B cell (primary cell): ENCODE results near the gene CTXND2. TPM values are rescaled to one million over a fixed set of nuclear protein-coding genes. Genes with fewer than 3 reads are reported as not detected.

Experiments
- ATAC-seq: fragments of 200-7000 bp; cut with Tn5 transposase; one replicate; pipeline ENCODE4 v1.10.0; 2021; ENCODE audit warnings: low read depth, mild to moderate bottlenecking, moderate number of reproducible peaks, moderate library complexity
- CTCF ChIA-PET: fragments of 350-600 bp; sonication (Branson Sonifier 250); formaldehyde crosslinking; loops from one replicate; lab custom pipeline; 2021; ENCODE audit warnings: antibody characterized with exemption, inconsistent platforms; lab: Charles Lee
- POLR2A ChIA-PET: fragments of 350-600 bp; sonication (Branson Sonifier 250); formaldehyde crosslinking; loops from one replicate; lab custom pipeline; 2021; ENCODE audit warnings: antibody characterized with exemption; lab: Charles Lee
- DNase-seq: peaks from one replicate; pipeline ENCODE4 v3.0.0; 2013
- H2AFZ ChIP-seq: 2 replicates; pipeline ENCODE4 v1.6.1; 2012; ENCODE audit warnings: mild to moderate bottlenecking, low read depth, low read length; ENCODE audit not compliant: insufficient read depth, poor library complexity, severe bottlenecking
- H3K27ac ChIP-seq, 2 donors: 1 replicate in 1 of 2; 2 replicates in 1 of 2; pipeline ENCODE4 v1.5.1; 2012 to 2013; ENCODE audit warnings: low read length in 2 of 2, mild to moderate bottlenecking in 2 of 2, moderate library complexity in 1 of 2
- H3K27me3 ChIP-seq, 4 experiments: fragments of 200-600 bp in 1 of 4; sonication (generic) in 1 of 4; replicated peaks in 1 of 4; 1 replicate in 2 of 4; 2 replicates in 2 of 4; pipeline versions ENCODE4 v1.6.1 to v1.7.0; 2013 to 2016; ENCODE audit warnings: low read length in 3 of 4, mild to moderate bottlenecking in 2 of 4, mixed read lengths in 1 of 4, moderate library complexity in 1 of 4; ENCODE audit not compliant: insufficient read depth in 4 of 4, control insufficient read depth in 3 of 4; ENCODE audit errors: control extremely low read depth in 1 of 4
- H3K36me3 ChIP-seq, 2 experiments: replicated peaks in 1 of 2; 1 replicate in 1 of 2; 2 replicates in 1 of 2; pipeline versions ENCODE4 v1.6.1 to v1.7.1; 2013; ENCODE audit warnings: low read length in 1 of 2; ENCODE audit not compliant: insufficient read depth in 2 of 2, control insufficient read depth in 1 of 2; ENCODE audit errors: control extremely low read depth in 1 of 2, extremely low read depth in 1 of 2
- H3K4me1 ChIP-seq, 2 donors: fragments of 200-600 bp in 1 of 2; sonication (generic) in 1 of 2; 1 replicate in 1 of 2; 2 replicates in 1 of 2; pipeline versions ENCODE4 v1.5.1 to v1.6.1; 2013 to 2017; ENCODE audit warnings: low read length in 2 of 2; ENCODE audit not compliant: control insufficient read depth in 2 of 2, insufficient read depth in 2 of 2
- H3K4me2 ChIP-seq: replicated peaks from 2 replicates; pipeline ENCODE3; 2012; ENCODE audit warnings: mild to moderate bottlenecking, low read depth, low read length; ENCODE audit not compliant: poor library complexity, severe bottlenecking
- H3K4me3 ChIP-seq, 5 experiments: fragments of 200-600 bp in 1 of 5; sonication (generic) in 1 of 5; 1 replicate in 3 of 5; 2 replicates in 2 of 5; pipeline versions ENCODE4 v1.5.1 to v1.7.0; 2011 to 2016; ENCODE audit warnings: low read length in 4 of 5, mild to moderate bottlenecking in 4 of 5, low read depth in 2 of 5, control low read depth in 1 of 5, moderate library complexity in 1 of 5; ENCODE audit not compliant: insufficient read depth in 1 of 5; ENCODE audit errors: control extremely low read depth in 1 of 5, extremely low read depth in 1 of 5
- H3K79me2 ChIP-seq: fragments of 200-600 bp; sonication (generic); one replicate; pipeline ENCODE4 v1.6.0; 2016; ENCODE audit warnings: low read length; ENCODE audit not compliant: control insufficient read depth, insufficient read depth
- H3K9ac ChIP-seq: fragments of 200-600 bp; sonication (generic); 2 replicates; pipeline ENCODE4 v1.6.1; 2017; ENCODE audit warnings: mild to moderate bottlenecking, low read length, moderate library complexity
- H3K9me3 ChIP-seq, 3 donors: one replicate each; pipeline versions ENCODE4 v1.6.1 to v1.7.1; 2013; ENCODE audit warnings: low read length in 2 of 3; ENCODE audit not compliant: control insufficient read depth in 2 of 3, insufficient read depth in 1 of 3; ENCODE audit errors: control extremely low read depth in 1 of 3
- H4K20me1 ChIP-seq: 2 replicates; pipeline ENCODE4 v1.6.0; 2012; ENCODE audit warnings: mild to moderate bottlenecking, low read length; ENCODE audit not compliant: insufficient read depth, control insufficient read depth, poor library complexity, severe bottlenecking
- H3K27ac Mint-ChIP-seq: one replicate; pipeline ENCODE4 v1.8.0; 2021; ENCODE audit warnings: mixed read lengths
- H3K27me3 Mint-ChIP-seq: one replicate; pipeline ENCODE4 v1.8.0; 2021; ENCODE audit warnings: mixed read lengths
- H3K4me1 Mint-ChIP-seq: one replicate; pipeline ENCODE4 v1.8.0; 2021; ENCODE audit warnings: mixed read lengths
- H3K4me3 Mint-ChIP-seq: one replicate; pipeline ENCODE4 v1.8.0; 2021; ENCODE audit warnings: mixed read lengths
- H3K9me3 Mint-ChIP-seq: one replicate; pipeline ENCODE4 v1.8.0; 2022; ENCODE audit warnings: mixed read lengths; ENCODE audit not compliant: insufficient read depth
- EZH2 ChIP-seq: IDR thresholded peaks from 2 replicates; pipeline ENCODE4 v1.6.1; 2012; ENCODE audit warnings: borderline replicate concordance, low read depth, mild to moderate bottlenecking, moderate library complexity, low read length; ENCODE audit not compliant: insufficient read depth, poor library complexity, severe bottlenecking
- WGBS: methylation state at CpG from one replicate; pipeline ENCODE4 v1.1.5; 2013; ENCODE audit warnings: missing lambda C conversion rate; ENCODE audit not compliant: insufficient coverage; 5-methylcytosine and 5-hydroxymethylcytosine counted together
- intact Hi-C: fragments of 100-400 bp; cut with micrococcal nuclease; formaldehyde crosslinking; loops from one replicate; pipeline ENCODE4 v1.10.0; 2022
- polyA plus RNA-seq: library from polyadenylated mRNA; depleted of rRNA; stranded (reverse); fragments of >200 nt; gene quantifications from 2 replicates; pipeline ENCODE4 v1.2.3, GENCODE V29; 2012
- total RNA-seq, 2 donors: library from RNA; stranded (reverse); fragments of 120-200 nt in 1 of 2; gene quantifications; 1 replicate in 1 of 2; 2 replicates in 1 of 2; pipeline versions ENCODE4 v1.2.3 to v1.2.4, GENCODE V29; 2013 to 2022
- TF ChIP-seq, protein P1 (sequence below): fragments of 200-600 bp; IDR thresholded peaks from one replicate; pipeline ENCODE4 v1.8.0; 2022; ENCODE audit warnings: antibody characterized with exemption, mild to moderate bottlenecking

CTXND2 gene
- total and polyA plus RNA-seq, 2 donors (not counting 1 experiment from before 2014, with no cell fraction given) = not detected

- ATAC-seq (peak; percentile 93), DNase-seq (peak; percentile 97)
- Histone ChIP-seq H3K4me3 (peak within 1 kb of the TSS; percentile 82 to 96 (median 90)), H3K4me1 (peaks cover 17 to 19% of the 10 kb centered on the region in 2 donors), H3K9me3 (peaks cover 0 to 8% (median 0%) of the 10 kb centered on the region in 3 donors), H2AFZ (peak within 1 kb of the TSS; percentile 91), H3K27ac (peak within 1 kb of the TSS; percentile 93 to 96), H3K79me2 (peaks cover 34% of the 10 kb centered on the region), H3K4me2 (peak within 1 kb of the TSS; percentile 85), H4K20me1 (no peaks in the 10 kb centered on the region), H3K27me3 (no peaks in the 10 kb centered on the region), H3K36me3 (peaks cover 11 to 30% of the 10 kb centered on the region in 2 experiments), H3K9ac (peak within 1 kb of the TSS; percentile 98)
- no peaks in the 10 kb centered on the region for H3K9me3 Mint-ChIP-seq
- H3K27ac Mint-ChIP-seq = peak within 1 kb of the TSS; percentile 98
- no peaks in the 10 kb centered on the region for H3K27me3 Mint-ChIP-seq
- H3K4me1 Mint-ChIP-seq = peaks cover 31% of the 10 kb centered on the region
- CTCF ChIA-PET = interaction anchor here (0.8 to 1.4 kb wide), 5 partner anchors 36 to 460 kb away, joined by 3 to 4 read pairs (median 3); partner anchors contain the start of gene ARNT
- TF ChIP-seq EZH2 = no peak
- TF ChIP-seq, protein P1, sequence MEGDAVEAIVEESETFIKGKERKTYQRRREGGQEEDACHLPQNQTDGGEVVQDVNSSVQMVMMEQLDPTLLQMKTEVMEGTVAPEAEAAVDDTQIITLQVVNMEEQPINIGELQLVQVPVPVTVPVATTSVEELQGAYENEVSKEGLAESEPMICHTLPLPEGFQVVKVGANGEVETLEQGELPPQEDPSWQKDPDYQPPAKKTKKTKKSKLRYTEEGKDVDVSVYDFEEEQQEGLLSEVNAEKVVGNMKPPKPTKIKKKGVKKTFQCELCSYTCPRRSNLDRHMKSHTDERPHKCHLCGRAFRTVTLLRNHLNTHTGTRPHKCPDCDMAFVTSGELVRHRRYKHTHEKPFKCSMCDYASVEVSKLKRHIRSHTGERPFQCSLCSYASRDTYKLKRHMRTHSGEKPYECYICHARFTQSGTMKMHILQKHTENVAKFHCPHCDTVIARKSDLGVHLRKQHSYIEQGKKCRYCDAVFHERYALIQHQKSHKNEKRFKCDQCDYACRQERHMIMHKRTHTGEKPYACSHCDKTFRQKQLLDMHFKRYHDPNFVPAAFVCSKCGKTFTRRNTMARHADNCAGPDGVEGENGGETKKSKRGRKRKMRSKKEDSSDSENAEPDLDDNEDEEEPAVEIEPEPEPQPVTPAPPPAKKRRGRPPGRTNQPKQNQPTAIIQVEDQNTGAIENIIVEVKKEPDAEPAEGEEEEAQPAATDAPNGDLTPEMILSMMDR = no peak
- WGBS = 1% methylated on average over 36 of the region's 39 CpGs
- intact Hi-C loops = loop anchor here (1.0 to 5.0 kb wide), 5 partner anchors 50 to 299 kb away; partner anchors contain the start of genes ARNT, ENSA, GOLPH3L and PRUNE1
- POLR2A ChIA-PET = interaction anchor here (0.7 kb wide), 1 partner anchor 353 kb away, joined by 3 read pairs; no protein-coding TSS in a partner anchor
- peak within 1 kb of the TSS; percentile 98 for H3K4me3 Mint-ChIP-seq
Measured at GRCh38 chr1:150926097-150926741, 39.3 kb downstream of the CTXND2 start, which contains the start of gene SETDB1. Gene SETDB1, plus strand, starts transcription at chr1:150926363. Its CDS starts 1,352 bp downstream, at chr1:150927715.

DNA sequence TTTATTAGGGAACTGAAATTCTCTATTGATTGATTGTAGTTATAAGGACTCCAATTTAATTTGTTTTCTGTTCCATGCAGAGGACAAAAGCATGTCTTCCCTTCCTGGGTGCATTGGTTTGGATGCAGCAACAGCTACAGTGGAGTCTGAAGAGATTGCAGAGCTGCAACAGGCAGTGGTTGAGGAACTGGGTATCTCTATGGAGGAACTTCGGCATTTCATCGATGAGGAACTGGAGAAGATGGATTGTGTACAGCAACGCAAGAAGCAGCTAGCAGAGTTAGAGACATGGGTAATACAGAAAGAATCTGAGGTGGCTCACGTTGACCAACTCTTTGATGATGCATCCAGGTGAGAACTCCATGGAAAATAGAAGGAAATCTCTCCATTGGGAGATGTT lies 40.7 kb downstream of the CTXND2 start:
- ChIA-PET POLR2A (interaction anchor here (0.6 kb wide), 1 partner anchor 115 kb away, joined by 4 read pairs; no protein-coding TSS in a partner anchor), CTCF (interaction anchor here (0.7 to 0.9 kb wide), 2 partner anchors 50 to 478 kb away, joined by 3 read pairs; no protein-coding TSS in a partner anchor)
- peak overlapping the region; percentile 83 for H3K27ac Mint-ChIP-seq
- Histone ChIP-seq H3K4me1 (peaks cover 11 to 13% of the 10 kb centered on the region in 2 donors), H4K20me1 (no peaks in the 10 kb centered on the region), H3K4me2 (peak overlapping the region; percentile 85), H3K9ac (no peak overlapping the region), H3K79me2 (peaks cover 41% of the 10 kb centered on the region), H3K27ac (no peak overlapping the region), H2AFZ (no peak overlapping the region), H3K9me3 (peaks cover 2 to 14% (median 6%) of the 10 kb centered on the region in 3 donors), H3K36me3 (peaks cover 17 to 42% of the 10 kb centered on the region in 2 experiments), H3K4me3 (no peak overlapping the region), H3K27me3 (no peaks in the 10 kb centered on the region)
- TF ChIP-seq EZH2 = no peak
- TF ChIP-seq, protein P1 = no peak
- H3K9me3 Mint-ChIP-seq = no peaks in the 10 kb centered on the region
- H3K4me1 Mint-ChIP-seq = peaks cover 25% of the 10 kb centered on the region
- peak overlapping the region; percentile 73 for H3K4me3 Mint-ChIP-seq
- intact Hi-C loops = loop anchor here (2.0 to 5.0 kb wide), 3 partner anchors 51 to 300 kb away; partner anchors contain the start of genes ENSA and GOLPH3L
- 98% methylated on average over 4 of the region's 4 CpGs for WGBS
- DNase-seq = no peak
- no peak for ATAC-seq
- no peaks in the 10 kb centered on the region for H3K27me3 Mint-ChIP-seq
